Fibroblast of the conjunctiva (primary cell): ENCODE data around the gene MUC15.
"Not testable (repeated sequence)": the region's sequence is repeated elsewhere in the genome, so short reads cannot be mapped to it uniquely, and the experiment has no call there.

ENCODE experiments used
- DNase-seq: peaks from one replicate; pipeline ENCODE4 v3.0.0-alpha.2; 2010; ENCODE audit warnings: low read depth

MUC15 gene

GRCh38 chr11:26571861-26572654 is at the start of gene MUC15:
Gene MUC15, minus strand, starts transcription at chr11:26572263. Its CDS starts 5,169 bp downstream, at chr11:26567094.
- DNase-seq: no peak

GRCh38 chr11:26621132-26621531 is 49.1 kb upstream of the MUC15 start:
- DNase-seq: peak; percentile 80

GRCh38 chr11:26620282-26621045 is 48.4 kb upstream of the MUC15 start:
- DNase-seq: no peak

- DNase-seq: no peak
These were observed 46.4 kb upstream of the MUC15 start for GRCh38 chr11:26618441-26618840.

GRCh38 chr11:26613759-26614158 is 41.7 kb upstream of the MUC15 start:
- DNase-seq: no peak

GRCh38 chr11:26608507-26609146 is 36.6 kb upstream of the MUC15 start:
- no peak for DNase-seq

GRCh38 chr11:26607725-26608506 is 35.9 kb upstream of the MUC15 start:
- no peak for DNase-seq

- no peak for DNase-seq
These were observed 27.9 kb upstream of the MUC15 start for GRCh38 chr11:26599876-26600434.

GRCh38 chr11:26599425-26599824 is 27.4 kb upstream of the MUC15 start:
- peak; percentile 92 for DNase-seq

GRCh38 chr11:26597899-26598298 is 25.8 kb upstream of the MUC15 start:
- no peak for DNase-seq

- DNase-seq: not testable (repeated sequence)
These were observed 25.1 kb upstream of the MUC15 start for GRCh38 chr11:26597049-26597689.

GRCh38 chr11:26595207-26595865 is 23.3 kb upstream of the MUC15 start:
- DNase-seq: not testable (repeated sequence)

- no peak for DNase-seq
These were observed 21.6 kb upstream of the MUC15 start for GRCh38 chr11:26593691-26594090.

GRCh38 chr11:26587073-26587472 is 15.0 kb upstream of the MUC15 start:
- no peak for DNase-seq

- DNase-seq: no peak
These were observed 12.8 kb upstream of the MUC15 start for GRCh38 chr11:26584818-26585217.

- DNase-seq: peak; percentile 74
These were observed 11.5 kb upstream of the MUC15 start for GRCh38 chr11:26583550-26583949.

GRCh38 chr11:26580929-26581328 is 8.9 kb upstream of the MUC15 start:
- peak; percentile 54 for DNase-seq

- DNase-seq: peak; percentile 27
These were observed 7.6 kb upstream of the MUC15 start for GRCh38 chr11:26579683-26580082.

GRCh38 chr11:26578998-26579661 is 7.1 kb upstream of the MUC15 start:
- DNase-seq: peak; percentile 85

GRCh38 chr11:26575946-26576345 is 3.9 kb upstream of the MUC15 start:
- no peak for DNase-seq
